Stimulated activated effector memory CD8-positive, alpha-beta T cell treated with anti-CD3 and anti-CD28 coated beads, Interleukin-12 subunit alpha, Interleukin-12 subunit beta, amount 100 ng/mL, for 72 hours (primary cell): ENCODE results near the gene GABRE.
"Not testable (repeated sequence)": the region's sequence is repeated elsewhere in the genome, so short reads cannot be mapped to it uniquely, and the experiment has no call there.

Experiments
- ATAC-seq: fragments of 150-1000 bp; cut with Tn5 transposase; 2 replicates; pipeline ENCODE4 v1.10.0; 2021
- DNase-seq, 2 donors: peaks; one replicate each; pipeline ENCODE4 v3.0.0; 2021 to 2022; ENCODE audit warnings: low spot score in 2 of 2
- H3K27ac Mint-ChIP-seq: one replicate; pipeline ENCODE4 v1.8.0; 2022; ENCODE audit warnings: mild to moderate bottlenecking, mixed read lengths
- H3K36me3 Mint-ChIP-seq: one replicate; pipeline ENCODE4 v1.8.0; 2022; ENCODE audit warnings: mild to moderate bottlenecking, mixed read lengths
- H3K4me1 Mint-ChIP-seq: one replicate; pipeline ENCODE4 v1.8.0; 2022; ENCODE audit warnings: mixed read lengths
- H3K4me3 Mint-ChIP-seq: one replicate; pipeline ENCODE4 v1.8.0; 2022; ENCODE audit warnings: mild to moderate bottlenecking, mixed read lengths
- H3K9me3 Mint-ChIP-seq: one replicate; pipeline ENCODE4 v1.8.0; 2022; ENCODE audit warnings: mixed read lengths

GABRE gene

DNA sequence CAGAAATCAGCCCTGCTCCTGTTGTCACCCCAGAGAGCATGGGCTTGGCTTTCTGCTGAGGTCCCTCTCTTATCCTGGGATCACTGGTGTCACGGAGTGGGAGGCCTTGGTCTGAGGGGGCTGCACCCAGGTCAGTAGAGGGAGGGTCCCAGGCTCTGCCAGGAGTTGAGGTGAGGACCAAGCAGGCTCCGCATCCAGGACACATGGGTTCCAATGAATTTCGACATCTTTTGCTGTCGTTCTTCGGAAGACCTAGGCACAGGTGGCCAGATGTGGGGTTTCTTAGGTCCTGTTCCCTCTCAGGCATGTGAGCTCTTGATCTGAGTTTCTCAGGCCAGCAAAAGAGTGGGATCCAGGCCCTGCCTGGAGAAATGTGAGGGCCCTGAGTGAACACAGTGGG is 51.8 kb downstream of the GABRE start:
- Mint-ChIP-seq H3K27ac (no peak overlapping the region), H3K36me3 (no peaks in the 10 kb centered on the region), H3K4me1 (no peaks in the 10 kb centered on the region), H3K4me3 (no peak overlapping the region), H3K9me3 (no peaks in the 10 kb centered on the region)
- DNase-seq (no peak), ATAC-seq (no peak)

GRCh38 chrX:151921866-151922265 is 52.6 kb downstream of the GABRE start:
- Mint-ChIP-seq H3K27ac (no peak overlapping the region), H3K4me1 (no peaks in the 10 kb centered on the region), H3K36me3 (no peaks in the 10 kb centered on the region), H3K9me3 (no peaks in the 10 kb centered on the region), H3K4me3 (no peak overlapping the region)
- ATAC-seq (no peak), DNase-seq (no peak)

- ATAC-seq = no peak
These were observed 53.2 kb downstream of the GABRE start for GRCh38 chrX:151921292-151921691.

DNA sequence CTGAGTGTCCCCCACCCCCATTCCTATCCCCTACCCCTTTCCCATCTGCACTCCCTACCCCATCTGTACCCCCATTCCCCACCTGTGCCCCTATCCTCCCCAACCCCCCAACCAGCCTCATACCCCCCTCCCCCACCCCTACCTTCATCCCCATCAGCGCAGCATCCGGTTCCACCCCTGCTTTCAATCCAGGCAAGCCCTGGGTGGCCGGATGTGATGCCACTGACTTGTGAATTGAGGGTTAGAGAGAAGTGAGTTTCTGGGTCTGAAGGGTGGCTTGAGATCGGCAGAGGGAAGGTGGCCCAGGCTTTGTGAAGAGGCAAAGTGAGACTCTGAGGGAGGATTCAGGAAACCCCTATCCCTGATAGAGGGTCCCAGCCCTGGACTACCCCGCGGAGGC is 53.9 kb downstream of the GABRE start:
- DNase-seq = no peak
- no peak for ATAC-seq
- Mint-ChIP-seq H3K4me3 (no peak overlapping the region), H3K4me1 (no peaks in the 10 kb centered on the region), H3K27ac (no peak overlapping the region), H3K36me3 (no peaks in the 10 kb centered on the region), H3K9me3 (no peaks in the 10 kb centered on the region)

More at GRCh38 chrX:151921292-151921691, 53.2 kb downstream of the GABRE start:
- no peak for DNase-seq
- Mint-ChIP-seq H3K36me3 (no peaks in the 10 kb centered on the region), H3K4me1 (no peaks in the 10 kb centered on the region), H3K9me3 (no peaks in the 10 kb centered on the region), H3K27ac (no peak overlapping the region), H3K4me3 (no peak overlapping the region)

DNA sequence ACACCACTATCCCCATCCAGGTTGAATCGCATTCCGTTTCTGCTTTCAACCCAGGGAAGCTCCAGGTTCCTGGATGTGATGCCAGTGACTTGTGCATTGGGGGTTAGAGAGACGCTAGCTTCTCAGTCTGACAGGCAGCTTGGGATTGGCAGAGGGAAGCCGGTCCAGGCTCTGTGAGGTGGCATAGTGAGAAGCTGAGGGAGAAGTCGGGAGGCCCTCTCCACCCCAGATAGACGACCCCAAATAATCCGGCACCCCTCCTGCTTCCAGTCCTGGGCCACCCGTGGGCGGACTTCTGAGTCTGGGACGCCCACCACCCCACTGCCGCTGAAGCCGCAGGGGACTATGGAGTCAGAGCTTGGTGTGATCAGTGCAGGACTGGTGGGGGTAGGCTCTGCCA is 54.4 kb downstream of the GABRE start:
- H3K4me3 Mint-ChIP-seq = no peak overlapping the region
- no peaks in the 10 kb centered on the region for H3K4me1 Mint-ChIP-seq
- H3K27ac Mint-ChIP-seq = no peak overlapping the region
- no peaks in the 10 kb centered on the region for H3K9me3 Mint-ChIP-seq
- no peaks in the 10 kb centered on the region for H3K36me3 Mint-ChIP-seq
- no peak for ATAC-seq
- no peak for DNase-seq

DNA sequence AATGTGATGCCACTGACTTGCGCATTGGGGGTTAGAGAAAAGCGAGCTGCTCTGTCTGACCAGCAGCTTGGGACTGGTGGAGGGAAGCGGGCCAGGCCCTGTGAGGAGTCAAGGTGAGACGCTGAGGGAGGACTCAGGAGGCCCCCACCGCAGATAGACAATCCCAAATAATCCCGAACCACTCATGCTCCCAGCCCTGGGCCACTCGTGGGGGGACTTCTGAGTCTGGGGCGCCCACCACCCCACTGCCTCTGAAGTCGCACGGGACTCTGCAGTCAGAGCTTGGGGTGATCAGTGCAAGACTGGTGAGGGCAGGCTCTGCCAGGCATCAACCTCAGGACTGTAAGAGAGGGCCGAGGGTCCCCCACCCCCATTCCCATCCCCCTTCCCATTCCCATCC is 54.9 kb downstream of the GABRE start:
- H3K36me3 Mint-ChIP-seq = no peaks in the 10 kb centered on the region

GRCh38 chrX:151918736-151919135 is 55.7 kb downstream of the GABRE start:
- DNase-seq, H3K4me3 Mint-ChIP-seq, H3K27ac Mint-ChIP-seq, H3K9me3 Mint-ChIP-seq, H3K4me1 Mint-ChIP-seq, ATAC-seq, H3K36me3 Mint-ChIP-seq: not testable (repeated sequence)

More for the DNA sequence above, 54.9 kb downstream of the GABRE start:
- Mint-ChIP-seq H3K9me3 (no peaks in the 10 kb centered on the region), H3K27ac (no peak overlapping the region), H3K4me3 (no peak overlapping the region), H3K4me1 (no peaks in the 10 kb centered on the region)
- no peak for DNase-seq
- no peak for ATAC-seq

GRCh38 chrX:151912780-151913179 is 61.7 kb downstream of the GABRE start, which contains the start of gene MAGEA4:
Gene MAGEA4 (plus strand): TSS chrX:151912889. CDS start chrX:151923665, 10,776 bp downstream.
- Mint-ChIP-seq H3K9me3 (no peaks in the 10 kb centered on the region), H3K36me3 (no peaks in the 10 kb centered on the region), H3K4me3 (no peak within 1 kb of the TSS), H3K27ac (no peak within 1 kb of the TSS), H3K4me1 (no peaks in the 10 kb centered on the region)
- DNase-seq (no peak), ATAC-seq (no peak)

DNA sequence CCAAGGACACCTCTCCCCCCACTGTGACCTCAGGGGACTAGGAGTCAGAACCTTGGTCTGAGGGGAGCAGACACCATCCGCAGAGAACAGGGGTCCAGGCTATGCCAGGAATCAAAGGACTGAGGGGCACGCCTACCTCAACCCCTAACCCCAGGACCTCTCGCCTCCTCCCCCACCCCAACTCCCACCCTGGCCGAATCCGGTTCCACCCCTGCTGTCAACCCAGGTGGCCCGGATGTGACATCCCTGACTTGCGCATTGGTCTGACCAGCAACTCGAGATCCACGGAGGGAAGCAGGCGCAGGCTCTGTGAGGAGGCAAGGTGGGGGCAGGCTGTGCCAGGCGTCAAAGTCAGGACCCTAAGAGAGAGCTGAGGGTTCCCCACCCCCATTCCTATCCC is 62.3 kb downstream of the GABRE start:
- DNase-seq = no peak
- H3K4me3 Mint-ChIP-seq = no peak overlapping the region
- no peaks in the 10 kb centered on the region for H3K9me3 Mint-ChIP-seq
- no peak overlapping the region for H3K27ac Mint-ChIP-seq
- no peak for ATAC-seq
- H3K36me3 Mint-ChIP-seq = no peaks in the 10 kb centered on the region
- H3K4me1 Mint-ChIP-seq = no peaks in the 10 kb centered on the region

- no peak for ATAC-seq
- H3K4me3 Mint-ChIP-seq = no peak overlapping the region
- H3K27ac Mint-ChIP-seq = no peak overlapping the region
- no peaks in the 10 kb centered on the region for H3K9me3 Mint-ChIP-seq
- DNase-seq = no peak
- no peaks in the 10 kb centered on the region for H3K36me3 Mint-ChIP-seq
- no peaks in the 10 kb centered on the region for H3K4me1 Mint-ChIP-seq
These were observed 69.5 kb downstream of the GABRE start for GRCh38 chrX:151904989-151905388.
